ENCODE measurements around the gene RRAGC.

DNA sequence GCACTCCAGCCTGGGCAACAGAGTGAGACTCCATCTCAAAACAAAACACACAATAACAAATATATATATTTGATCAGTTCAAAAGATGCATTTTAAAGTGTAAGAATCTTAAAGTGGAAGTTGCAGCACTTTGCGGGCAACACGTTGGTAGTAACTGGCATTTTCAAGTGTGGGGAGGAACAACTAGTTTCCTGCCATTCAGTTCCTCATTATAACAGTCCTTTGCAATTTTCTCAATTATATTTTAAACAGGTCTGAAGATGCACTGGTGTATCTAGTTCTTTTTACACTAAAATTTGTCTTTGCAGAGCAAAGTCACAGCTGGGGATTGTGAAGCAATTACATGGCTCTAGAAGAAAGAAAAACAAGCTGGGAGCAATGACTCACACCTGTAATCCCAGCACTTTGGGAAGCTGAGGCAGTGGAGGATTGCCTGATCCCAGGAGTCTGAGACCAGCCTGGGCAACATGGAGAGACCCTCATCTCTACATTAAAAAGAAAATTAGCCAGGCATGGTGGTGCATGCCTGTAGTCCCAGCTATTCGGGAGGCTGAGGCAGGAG is 25.3 kb downstream of the RRAGC start:
- TF ChIP-seq, protein P1, sequence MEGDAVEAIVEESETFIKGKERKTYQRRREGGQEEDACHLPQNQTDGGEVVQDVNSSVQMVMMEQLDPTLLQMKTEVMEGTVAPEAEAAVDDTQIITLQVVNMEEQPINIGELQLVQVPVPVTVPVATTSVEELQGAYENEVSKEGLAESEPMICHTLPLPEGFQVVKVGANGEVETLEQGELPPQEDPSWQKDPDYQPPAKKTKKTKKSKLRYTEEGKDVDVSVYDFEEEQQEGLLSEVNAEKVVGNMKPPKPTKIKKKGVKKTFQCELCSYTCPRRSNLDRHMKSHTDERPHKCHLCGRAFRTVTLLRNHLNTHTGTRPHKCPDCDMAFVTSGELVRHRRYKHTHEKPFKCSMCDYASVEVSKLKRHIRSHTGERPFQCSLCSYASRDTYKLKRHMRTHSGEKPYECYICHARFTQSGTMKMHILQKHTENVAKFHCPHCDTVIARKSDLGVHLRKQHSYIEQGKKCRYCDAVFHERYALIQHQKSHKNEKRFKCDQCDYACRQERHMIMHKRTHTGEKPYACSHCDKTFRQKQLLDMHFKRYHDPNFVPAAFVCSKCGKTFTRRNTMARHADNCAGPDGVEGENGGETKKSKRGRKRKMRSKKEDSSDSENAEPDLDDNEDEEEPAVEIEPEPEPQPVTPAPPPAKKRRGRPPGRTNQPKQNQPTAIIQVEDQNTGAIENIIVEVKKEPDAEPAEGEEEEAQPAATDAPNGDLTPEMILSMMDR (IDR thresholded peaks at IDR 0.05; ENCODE audit: borderline replicate concordance, extremely low read depth, low read length, poor library complexity, severe bottlenecking): no peak
- TF ChIP-seq EZH2 (IDR thresholded peaks at IDR 0.05; ENCODE audit: borderline replicate concordance, low read depth, low read length, severe bottlenecking): no peak

All from DND-41 (cell line).